DND-41 (cell line): ENCODE data around the gene TMEM45A.

Source experiments
- ATAC-seq: fragments of 200-7000 bp; cut with Tn5 transposase; 3 replicates; pipeline ENCODE4 v1.9.1; 2021; ENCODE audit warnings: low read depth; ENCODE audit not compliant: insufficient read depth
- DNase-seq: peaks from one replicate; pipeline ENCODE4 v3.0.0-alpha.2; 2020
- H2AFZ ChIP-seq: 2 replicates; pipeline ENCODE4 v1.6.0; 2012; ENCODE audit warnings: low read depth, low read length
- H3K27ac ChIP-seq: 2 replicates; pipeline ENCODE4 v1.5.1; 2012; ENCODE audit warnings: low read length, inconsistent platforms
- H3K27me3 ChIP-seq: fragments of 200-600 bp; sonication (generic); 2 replicates; pipeline ENCODE4 v1.6.0; 2012; ENCODE audit warnings: low read length, mild to moderate bottlenecking, inconsistent platforms; ENCODE audit not compliant: insufficient read depth, poor library complexity
- H3K36me3 ChIP-seq: 2 replicates; pipeline ENCODE4 v1.5.1; 2012; ENCODE audit warnings: low read length, inconsistent platforms; ENCODE audit not compliant: insufficient read depth
- H3K4me1 ChIP-seq: 2 replicates; pipeline ENCODE4 v1.5.1; 2012; ENCODE audit warnings: mild to moderate bottlenecking, low read length; ENCODE audit not compliant: insufficient read depth
- H3K4me2 ChIP-seq: 2 replicates; pipeline ENCODE4 v1.6.0; 2012; ENCODE audit warnings: mild to moderate bottlenecking, moderate library complexity, low read length, inconsistent platforms; ENCODE audit not compliant: insufficient read depth
- H3K4me3 ChIP-seq, 2 experiments: fragments of 200-600 bp in 1 of 2; shearing (Covaris generic) in 1 of 2; 2 replicates each; pipeline ENCODE4 v1.5.1; 2012 to 2016; ENCODE audit warnings: inconsistent platforms in 2 of 2, low read length in 2 of 2, mild to moderate bottlenecking in 2 of 2, low read depth in 1 of 2, moderate library complexity in 1 of 2
- H3K79me2 ChIP-seq: 2 replicates; pipeline ENCODE4 v1.6.0; 2012; ENCODE audit warnings: low read length, inconsistent platforms; ENCODE audit not compliant: insufficient read depth
- H3K9ac ChIP-seq: 2 replicates; pipeline ENCODE4 v1.6.0; 2012; ENCODE audit warnings: low read depth, mild to moderate bottlenecking, inconsistent platforms, low read length, moderate library complexity
- H3K9me3 ChIP-seq: 2 replicates; pipeline ENCODE4 v1.5.1; 2012; ENCODE audit warnings: low read length, moderate library complexity, mild to moderate bottlenecking, inconsistent platforms; ENCODE audit not compliant: insufficient read depth, severe bottlenecking
- H4K20me1 ChIP-seq: 2 replicates; pipeline ENCODE4 v1.6.0; 2012; ENCODE audit warnings: low read length; ENCODE audit not compliant: insufficient read depth
- EZH2 ChIP-seq: IDR thresholded peaks from 3 replicates; pipeline ENCODE4 v1.6.1; 2012; ENCODE audit warnings: borderline replicate concordance, low read depth, mild to moderate bottlenecking, moderate library complexity, low read length, inconsistent platforms; ENCODE audit not compliant: severe bottlenecking
- TF ChIP-seq, protein P1 (sequence below): IDR thresholded peaks from 2 replicates; pipeline ENCODE4 v1.5.1; 2012; ENCODE audit warnings: borderline replicate concordance, low read length, moderate library complexity, mild to moderate bottlenecking; ENCODE audit not compliant: poor library complexity, severe bottlenecking; ENCODE audit errors: extremely low read depth

TMEM45A gene

DNA sequence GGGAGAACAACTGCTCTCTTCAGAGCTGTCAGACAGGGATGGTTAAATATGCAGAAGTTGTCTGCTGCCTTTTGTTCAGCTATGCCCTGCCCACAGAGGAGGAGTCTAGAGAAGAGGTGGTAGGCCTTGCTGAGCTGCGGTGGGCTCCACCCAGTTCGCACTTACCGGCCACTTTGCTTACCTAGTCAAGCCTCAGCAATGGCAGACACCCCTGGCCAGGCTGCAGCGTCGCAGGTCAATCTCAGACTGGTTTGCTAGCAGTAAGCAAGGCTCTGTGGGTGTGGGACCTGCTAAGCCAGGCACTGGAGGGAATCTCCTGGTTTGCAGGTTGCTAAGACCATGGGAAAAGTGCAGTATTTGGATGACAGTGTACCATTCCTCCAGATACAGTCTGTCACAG lies 12.3 kb upstream of the TMEM45A start:
- H3K4me3 ChIP-seq, result no peak overlapping the region
- no peak overlapping the region for H2AFZ ChIP-seq
- H3K9ac ChIP-seq, result no peak overlapping the region
- no peaks in the 10 kb centered on the region for H3K79me2 ChIP-seq
- no peaks in the 10 kb centered on the region for H4K20me1 ChIP-seq
- H3K36me3 ChIP-seq, result no peaks in the 10 kb centered on the region
- ATAC-seq, result no peak
- H3K27ac ChIP-seq, result no peak overlapping the region
- no peak overlapping the region for H3K4me2 ChIP-seq
- TF ChIP-seq EZH2, result no peak
- TF ChIP-seq, protein P1, sequence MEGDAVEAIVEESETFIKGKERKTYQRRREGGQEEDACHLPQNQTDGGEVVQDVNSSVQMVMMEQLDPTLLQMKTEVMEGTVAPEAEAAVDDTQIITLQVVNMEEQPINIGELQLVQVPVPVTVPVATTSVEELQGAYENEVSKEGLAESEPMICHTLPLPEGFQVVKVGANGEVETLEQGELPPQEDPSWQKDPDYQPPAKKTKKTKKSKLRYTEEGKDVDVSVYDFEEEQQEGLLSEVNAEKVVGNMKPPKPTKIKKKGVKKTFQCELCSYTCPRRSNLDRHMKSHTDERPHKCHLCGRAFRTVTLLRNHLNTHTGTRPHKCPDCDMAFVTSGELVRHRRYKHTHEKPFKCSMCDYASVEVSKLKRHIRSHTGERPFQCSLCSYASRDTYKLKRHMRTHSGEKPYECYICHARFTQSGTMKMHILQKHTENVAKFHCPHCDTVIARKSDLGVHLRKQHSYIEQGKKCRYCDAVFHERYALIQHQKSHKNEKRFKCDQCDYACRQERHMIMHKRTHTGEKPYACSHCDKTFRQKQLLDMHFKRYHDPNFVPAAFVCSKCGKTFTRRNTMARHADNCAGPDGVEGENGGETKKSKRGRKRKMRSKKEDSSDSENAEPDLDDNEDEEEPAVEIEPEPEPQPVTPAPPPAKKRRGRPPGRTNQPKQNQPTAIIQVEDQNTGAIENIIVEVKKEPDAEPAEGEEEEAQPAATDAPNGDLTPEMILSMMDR, result no peak
- no peak for DNase-seq
- H3K4me1 ChIP-seq, result no peaks in the 10 kb centered on the region
- no peaks in the 10 kb centered on the region for H3K27me3 ChIP-seq
- no peaks in the 10 kb centered on the region for H3K9me3 ChIP-seq

DNA sequence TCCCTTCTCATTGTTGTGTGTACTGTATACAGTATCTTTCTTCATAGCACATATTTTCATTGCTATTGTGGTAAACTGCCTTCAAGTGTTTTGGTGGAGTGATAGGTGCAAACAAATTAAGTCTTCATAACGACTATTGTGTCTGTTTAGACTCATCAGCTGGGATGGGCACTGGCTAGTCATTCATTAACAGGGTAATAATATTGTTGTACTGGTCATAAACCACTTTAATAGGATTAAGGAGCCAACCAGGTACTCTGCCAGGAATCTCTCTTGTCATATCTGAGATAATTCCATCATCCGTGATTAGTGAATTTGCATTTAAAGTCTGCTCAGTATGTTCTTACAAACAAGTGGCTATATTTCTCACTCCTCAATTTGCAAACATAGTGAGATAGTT lies 10.2 kb upstream of the TMEM45A start:
- ATAC-seq, result no peak
- no peak overlapping the region for H2AFZ ChIP-seq
- no peaks in the 10 kb centered on the region for H3K36me3 ChIP-seq

DNA sequence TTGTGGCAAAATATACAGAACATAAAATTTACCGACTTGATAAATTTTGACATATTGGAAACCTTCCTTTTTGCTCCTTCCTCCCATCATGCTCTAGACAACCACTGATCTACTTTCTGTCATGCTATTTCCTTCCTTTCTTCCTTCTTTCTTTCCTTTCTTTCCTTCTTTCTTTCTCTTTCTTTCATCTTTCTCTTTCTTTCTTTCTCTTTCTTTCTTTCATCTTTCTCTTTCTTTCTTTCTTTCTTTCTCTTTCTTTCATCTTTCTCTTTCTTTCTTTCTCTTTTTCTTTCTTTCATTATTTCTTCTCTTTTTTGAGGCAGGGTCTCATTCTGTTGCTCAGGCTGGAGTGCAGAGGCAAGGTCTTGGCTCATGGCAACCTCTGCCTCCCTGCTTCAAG lies 8.9 kb upstream of the TMEM45A start:
- Histone ChIP-seq H3K79me2 (no peaks in the 10 kb centered on the region), H3K27me3 (no peaks in the 10 kb centered on the region), H3K9ac (no peak overlapping the region), H3K36me3 (no peaks in the 10 kb centered on the region), H3K4me2 (no peak overlapping the region), H2AFZ (no peak overlapping the region), H3K27ac (no peak overlapping the region), H3K9me3 (no peaks in the 10 kb centered on the region), H3K4me3 (no peak overlapping the region), H4K20me1 (no peaks in the 10 kb centered on the region), H3K4me1 (no peaks in the 10 kb centered on the region)
- no peak; the same call in 2 of the 3 replicates for ATAC-seq
- TF ChIP-seq, protein P1, result no peak
- no peak for TF ChIP-seq EZH2
- DNase-seq, result no peak

More for the DNA sequence above, 10.2 kb upstream of the TMEM45A start:
- Histone ChIP-seq H4K20me1 (no peaks in the 10 kb centered on the region), H3K4me1 (no peaks in the 10 kb centered on the region), H3K79me2 (no peaks in the 10 kb centered on the region), H3K9me3 (no peaks in the 10 kb centered on the region), H3K27me3 (no peaks in the 10 kb centered on the region), H3K4me3 (no peak overlapping the region), H3K4me2 (no peak overlapping the region), H3K27ac (no peak overlapping the region), H3K9ac (no peak overlapping the region)
- no peak for DNase-seq
- TF ChIP-seq, protein P1, result no peak
- no peak for TF ChIP-seq EZH2

DNA sequence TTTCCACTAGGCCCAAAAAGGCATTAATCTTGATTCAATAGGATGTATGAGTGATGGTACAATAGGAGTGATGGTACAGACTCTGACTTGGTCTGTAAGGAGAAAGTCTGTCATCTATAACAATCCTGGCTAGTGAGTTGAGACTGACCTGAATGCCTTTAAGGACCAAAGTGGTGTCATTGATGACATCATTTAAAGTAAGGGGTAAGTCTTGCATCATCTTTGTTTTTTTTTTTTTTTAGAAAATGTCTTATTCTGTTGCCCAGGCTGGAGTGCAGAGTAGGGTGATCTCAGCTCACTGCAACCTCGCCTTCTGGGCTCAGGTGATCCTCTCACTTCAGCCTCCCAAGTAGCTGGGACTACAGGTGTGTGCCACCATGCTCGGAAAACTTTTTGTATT lies 5.6 kb upstream of the TMEM45A start:
- Histone ChIP-seq H3K4me2 (no peak overlapping the region), H4K20me1 (no peaks in the 10 kb centered on the region), H3K27ac (no peak overlapping the region), H2AFZ (no peak overlapping the region), H3K9me3 (no peaks in the 10 kb centered on the region), H3K9ac (no peak overlapping the region), H3K4me3 (no peak overlapping the region), H3K79me2 (no peaks in the 10 kb centered on the region), H3K4me1 (no peaks in the 10 kb centered on the region), H3K27me3 (no peaks in the 10 kb centered on the region), H3K36me3 (no peaks in the 10 kb centered on the region)
- TF ChIP-seq EZH2, result no peak
- TF ChIP-seq, protein P1, result no peak
- DNase-seq, result no peak
- no peak for ATAC-seq
